ENCODE results near the gene PET100.

Gene PET100

DNA sequence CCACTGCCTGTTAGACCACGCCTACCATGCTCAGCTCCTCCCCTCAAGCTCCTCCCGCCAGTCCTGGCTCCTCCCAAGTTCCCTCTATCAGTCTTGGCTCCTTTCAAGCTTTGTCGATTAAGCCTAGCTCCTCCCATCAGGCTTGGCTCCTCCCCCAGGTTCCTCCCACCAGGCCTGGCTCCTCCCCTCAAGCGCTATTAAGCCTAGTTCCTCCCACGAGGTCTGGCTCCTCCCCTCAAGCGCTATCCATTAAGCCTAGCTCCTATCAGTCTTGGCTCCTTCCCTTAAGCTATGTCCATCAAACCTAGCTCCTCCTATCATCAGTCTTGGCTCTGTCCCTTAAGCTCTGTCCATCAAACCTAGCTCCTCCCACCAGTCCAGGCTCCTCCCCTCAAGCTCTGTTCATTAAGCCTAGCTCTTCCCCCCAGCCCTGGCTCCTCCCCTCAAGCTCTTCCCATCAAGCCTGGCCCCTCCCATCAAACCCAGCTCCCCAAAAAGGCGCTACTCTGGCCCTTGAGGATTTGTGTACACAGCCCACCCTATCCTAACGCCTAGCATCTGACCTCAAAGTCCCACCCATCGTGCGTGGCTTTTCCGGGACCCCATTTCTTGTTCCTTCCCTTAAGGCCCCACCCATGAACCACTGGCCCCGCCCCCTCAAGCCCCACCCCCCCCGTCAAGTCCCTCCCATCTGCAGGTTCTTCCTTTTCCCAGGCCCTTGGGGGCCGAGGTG lies 23.9 kb upstream of the PET100 start:
- H3K4me3 ChIP-seq (ENCODE audit: low read length) = no peak overlapping the region
- TF ChIP-seq, protein P1, sequence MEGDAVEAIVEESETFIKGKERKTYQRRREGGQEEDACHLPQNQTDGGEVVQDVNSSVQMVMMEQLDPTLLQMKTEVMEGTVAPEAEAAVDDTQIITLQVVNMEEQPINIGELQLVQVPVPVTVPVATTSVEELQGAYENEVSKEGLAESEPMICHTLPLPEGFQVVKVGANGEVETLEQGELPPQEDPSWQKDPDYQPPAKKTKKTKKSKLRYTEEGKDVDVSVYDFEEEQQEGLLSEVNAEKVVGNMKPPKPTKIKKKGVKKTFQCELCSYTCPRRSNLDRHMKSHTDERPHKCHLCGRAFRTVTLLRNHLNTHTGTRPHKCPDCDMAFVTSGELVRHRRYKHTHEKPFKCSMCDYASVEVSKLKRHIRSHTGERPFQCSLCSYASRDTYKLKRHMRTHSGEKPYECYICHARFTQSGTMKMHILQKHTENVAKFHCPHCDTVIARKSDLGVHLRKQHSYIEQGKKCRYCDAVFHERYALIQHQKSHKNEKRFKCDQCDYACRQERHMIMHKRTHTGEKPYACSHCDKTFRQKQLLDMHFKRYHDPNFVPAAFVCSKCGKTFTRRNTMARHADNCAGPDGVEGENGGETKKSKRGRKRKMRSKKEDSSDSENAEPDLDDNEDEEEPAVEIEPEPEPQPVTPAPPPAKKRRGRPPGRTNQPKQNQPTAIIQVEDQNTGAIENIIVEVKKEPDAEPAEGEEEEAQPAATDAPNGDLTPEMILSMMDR (IDR thresholded peaks at IDR 0.05; ENCODE audit: insufficient read depth, low read depth, low read length, missing control alignments) = no peak
- DNase-seq (ENCODE audit: low read depth) = peak; percentile 34

DNA sequence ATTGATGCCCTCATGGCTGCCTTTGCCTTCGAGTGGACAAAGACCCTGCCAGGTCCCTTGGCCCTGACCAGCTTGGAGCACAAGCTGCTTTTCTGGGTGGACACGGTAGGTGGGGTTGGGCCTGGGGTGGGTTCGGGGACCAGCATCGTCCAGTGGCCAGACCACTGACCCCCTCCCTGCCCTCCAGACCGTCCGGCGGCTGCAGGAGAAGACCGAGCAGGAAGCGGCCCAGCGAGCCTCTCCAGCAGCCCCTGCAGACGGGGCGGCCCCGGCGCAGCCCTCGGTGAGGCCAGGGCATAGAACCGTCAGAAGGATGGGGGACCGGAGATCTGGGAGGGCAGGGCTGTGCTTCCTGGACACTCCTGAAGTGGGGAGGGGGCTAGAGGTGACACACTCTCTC lies 23.3 kb upstream of the PET100 start:
- no peak for DNase-seq (ENCODE audit: low read depth)
- no peak overlapping the region for H3K4me3 ChIP-seq (ENCODE audit: low read length)
- TF ChIP-seq, protein P1 (IDR thresholded peaks at IDR 0.05; ENCODE audit: insufficient read depth, low read depth, low read length, missing control alignments) = no peak

DNA sequence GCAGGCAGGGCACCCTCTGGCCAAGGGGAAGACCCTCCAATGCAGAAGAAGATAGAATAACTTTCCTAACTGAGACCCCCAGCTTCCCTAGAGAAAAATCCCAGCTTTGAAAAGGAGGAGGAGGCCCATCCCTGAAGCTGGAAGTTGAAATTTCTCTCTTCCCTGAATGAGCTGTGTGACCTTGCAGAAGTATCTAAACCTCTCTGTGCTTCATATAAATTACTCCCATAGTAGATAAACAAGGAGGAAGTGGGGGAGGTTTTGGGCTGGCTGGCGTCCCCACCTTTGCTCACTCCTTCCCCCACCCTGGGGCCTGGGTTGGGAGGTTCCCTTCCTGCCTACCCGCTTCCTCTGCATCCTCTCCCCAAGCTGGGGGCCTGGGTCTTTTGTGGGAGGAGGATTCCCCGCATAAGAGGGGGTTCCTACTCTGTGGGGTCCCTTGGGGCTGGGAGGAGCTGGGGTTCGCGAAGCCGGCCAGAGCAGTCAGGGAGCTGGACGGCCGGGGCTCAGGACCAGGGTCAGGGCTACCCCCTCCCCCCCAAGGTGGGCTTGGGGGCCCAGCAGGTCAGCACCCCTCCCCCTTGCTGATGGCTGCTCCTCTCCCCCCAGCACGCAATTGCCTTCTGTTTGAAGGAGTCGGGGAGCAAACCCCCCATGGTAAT lies 22.2 kb upstream of the PET100 start:
- TF ChIP-seq, protein P1 (IDR thresholded peaks at IDR 0.05; ENCODE audit: insufficient read depth, low read depth, low read length, missing control alignments) = no peak
- no peak overlapping the region for H3K4me3 ChIP-seq (ENCODE audit: low read length)
- no peak for DNase-seq (ENCODE audit: low read depth)

DNA sequence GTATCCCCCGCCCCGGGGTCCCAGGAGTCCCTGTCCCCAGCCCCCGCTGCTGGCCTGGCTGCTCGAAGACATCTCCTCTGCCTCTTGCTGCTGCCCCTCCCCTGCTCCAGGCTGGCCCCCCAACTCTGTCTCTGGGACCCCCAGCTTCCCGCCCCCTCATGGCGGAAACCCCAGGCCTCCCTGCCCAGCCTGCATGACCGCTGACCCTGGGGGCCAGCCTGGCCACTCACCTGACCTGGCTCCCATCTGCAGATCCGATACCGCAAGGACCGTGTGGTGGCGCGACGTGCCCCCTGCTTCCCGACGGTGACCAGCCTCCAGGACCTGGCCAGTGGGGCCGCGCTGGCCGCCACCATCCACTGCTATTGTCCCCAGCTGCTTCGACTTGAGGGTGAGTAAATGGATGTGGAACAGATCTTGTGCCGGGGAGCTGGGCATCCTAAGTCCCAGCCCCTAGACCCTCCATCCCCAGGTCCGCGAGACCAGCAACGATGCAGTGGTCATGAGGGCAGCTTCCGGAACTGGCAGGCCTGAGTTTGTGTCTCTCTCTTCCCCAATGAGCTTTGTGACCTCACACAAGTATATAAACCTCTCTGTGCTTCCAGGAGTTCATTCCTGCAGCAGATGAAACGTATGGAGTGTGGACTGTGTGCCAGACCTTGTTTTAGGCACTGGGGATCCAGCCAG lies 21.6 kb upstream of the PET100 start:
- DNase-seq (ENCODE audit: low read depth) = no peak
- TF ChIP-seq, protein P1 (IDR thresholded peaks at IDR 0.05; ENCODE audit: insufficient read depth, low read depth, low read length, missing control alignments) = no peak
- H3K4me3 ChIP-seq (ENCODE audit: low read length) = no peak overlapping the region

DNA sequence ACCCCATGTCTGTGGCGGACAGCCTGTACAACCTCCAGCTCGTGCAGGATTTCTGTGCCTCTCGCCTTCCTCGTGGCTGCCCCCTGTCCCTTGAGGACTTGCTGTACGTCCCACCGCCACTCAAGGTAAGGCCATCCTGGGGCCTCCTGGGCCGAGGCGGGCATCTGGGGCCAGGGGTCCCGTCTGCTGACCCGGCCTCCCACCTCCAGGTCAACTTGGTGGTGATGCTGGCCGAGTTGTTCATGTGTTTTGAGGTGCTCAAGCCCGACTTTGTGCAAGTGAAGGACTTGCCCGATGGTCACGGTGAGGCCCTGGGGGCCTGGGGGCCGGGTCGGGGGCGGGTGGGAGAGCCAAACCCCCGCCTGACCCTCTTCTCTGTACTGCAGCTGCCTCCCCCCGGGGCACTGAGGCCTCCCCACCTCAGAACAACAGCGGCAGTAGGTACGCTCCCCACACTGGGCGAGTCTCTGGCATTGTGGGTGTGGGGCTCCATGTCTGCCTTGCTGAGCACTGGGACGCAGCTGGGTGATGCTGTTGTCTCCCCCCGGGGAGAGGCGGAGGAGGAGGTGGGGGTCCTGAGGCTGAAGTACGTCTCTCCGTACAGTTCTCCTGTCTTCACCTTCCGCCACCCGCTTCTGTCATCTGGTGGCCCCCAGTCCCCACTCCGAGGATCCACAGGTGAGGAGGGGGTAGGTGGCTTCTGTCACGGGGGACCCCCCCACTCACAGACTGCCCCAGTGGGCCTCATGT lies 18.9 kb upstream of the PET100 start:
- TF ChIP-seq, protein P1 (IDR thresholded peaks at IDR 0.05; ENCODE audit: insufficient read depth, low read depth, low read length, missing control alignments) = no peak
- H3K4me3 ChIP-seq (ENCODE audit: low read length) = no peak overlapping the region
- no peak for DNase-seq (ENCODE audit: low read depth)

DNA sequence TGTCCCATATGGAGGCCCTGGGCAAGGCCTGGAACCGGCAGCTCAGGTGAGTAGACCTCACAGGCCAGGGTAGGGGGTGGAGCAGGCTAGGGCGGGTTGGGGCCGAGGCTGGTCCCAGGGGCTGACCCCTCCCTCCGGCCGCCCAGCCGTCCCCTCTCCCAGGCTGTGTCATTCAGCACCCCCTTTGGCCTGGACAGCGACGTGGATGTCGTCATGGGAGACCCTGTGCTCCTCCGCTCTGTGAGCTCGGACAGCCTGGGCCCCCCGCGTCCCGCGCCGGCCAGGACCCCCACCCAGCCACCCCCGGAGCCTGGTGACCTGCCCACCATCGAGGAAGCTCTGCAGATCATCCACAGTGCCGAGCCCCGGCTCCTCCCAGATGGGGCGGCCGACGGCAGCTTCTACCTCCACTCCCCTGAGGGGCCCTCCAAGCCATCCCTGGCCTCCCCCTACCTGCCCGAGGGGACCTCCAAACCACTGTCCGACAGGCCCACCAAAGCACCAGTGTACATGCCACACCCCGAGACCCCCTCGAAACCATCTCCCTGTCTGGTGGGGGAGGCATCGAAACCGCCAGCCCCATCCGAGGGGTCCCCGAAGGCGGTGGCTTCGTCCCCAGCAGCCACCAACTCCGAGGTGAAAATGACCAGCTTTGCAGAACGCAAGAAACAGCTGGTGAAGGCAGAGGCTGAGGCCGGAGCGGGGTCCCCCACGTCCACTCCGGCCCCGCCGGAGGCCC lies 17.9 kb upstream of the PET100 start:
- DNase-seq (ENCODE audit: low read depth) = no peak
- no peak overlapping the region for H3K4me3 ChIP-seq (ENCODE audit: low read length)
- TF ChIP-seq, protein P1 (IDR thresholded peaks at IDR 0.05; ENCODE audit: insufficient read depth, low read depth, low read length, missing control alignments) = no peak
